Endothelial cell of umbilical vein (primary cell): ENCODE results near the gene SIRPG. TPM values are rescaled to one million over a fixed set of nuclear protein-coding genes. Genes with fewer than 3 reads are reported as not detected.

Experiments
- BruUV-seq: library from RNA; stranded (reverse); fragments of 400-500 nt; replicated peaks from 2 replicates; lab custom pipeline; 2021; lab: Mats Ljungman, UMichigan
- CTCF ChIA-PET: fragments of 300-600, 350-600 bp; sonication (Branson Sonifier 250); formaldehyde crosslinking; loops from one replicate; lab custom pipeline; 2021; ENCODE audit warnings: antibody characterized with exemption, inconsistent platforms; lab: Charles Lee
- POLR2A ChIA-PET: fragments of 300-600, 350-600 bp; sonication (Branson Sonifier 250); formaldehyde crosslinking; loops from one replicate; lab custom pipeline; 2021; ENCODE audit warnings: antibody characterized with exemption, inconsistent platforms; lab: Charles Lee
- DNase-seq: peaks from one replicate; pipeline ENCODE4 v3.0.0-alpha.2; 2011; ENCODE audit warnings: low read depth, low spot score
- FAIRE-seq: peaks from 2 replicates; lab custom pipeline; 2011; peaks lifted over from hg19 to GRCh38; lab: Jason Lieb, UNC
- H2AFZ ChIP-seq: 2 replicates; pipeline ENCODE4 v1.6.0; 2012; ENCODE audit warnings: low read depth, low read length, control low read depth, inconsistent platforms
- H3K27ac ChIP-seq: 2 replicates; pipeline ENCODE4 v1.5.1; 2011; ENCODE audit warnings: low read depth, mild to moderate bottlenecking, control low read depth, low read length, moderate library complexity; ENCODE audit not compliant: insufficient read depth
- H3K27me3 ChIP-seq, 2 experiments: 2 replicates each; pipeline versions ENCODE4 v1.6.0 to v1.6.1; 2011; ENCODE audit warnings: low read length in 2 of 2, mixed read lengths in 1 of 2; ENCODE audit not compliant: control insufficient read depth in 2 of 2, insufficient read depth in 2 of 2
- H3K36me3 ChIP-seq, 2 experiments: 2 replicates in 1 of 2; 3 replicates in 1 of 2; pipeline ENCODE4 v1.5.1; 2011; ENCODE audit warnings: low read length in 2 of 2, mild to moderate bottlenecking in 1 of 2, moderate library complexity in 1 of 2; ENCODE audit not compliant: control insufficient read depth in 2 of 2, insufficient read depth in 2 of 2; ENCODE audit errors: extremely low read depth in 1 of 2
- H3K4me1 ChIP-seq: 3 replicates; pipeline ENCODE4 v1.5.1; 2011; ENCODE audit warnings: mild to moderate bottlenecking, low read length; ENCODE audit not compliant: control insufficient read depth, insufficient read depth; ENCODE audit errors: extremely low read depth
- H3K4me2 ChIP-seq: 2 replicates; pipeline ENCODE4 v1.6.1; 2011; ENCODE audit warnings: low read length, control low read depth, mixed read lengths; ENCODE audit not compliant: insufficient read depth
- H3K4me3 ChIP-seq, 3 experiments: fragments of 200-600 bp in 1 of 3; sonication (generic), shearing (Covaris generic) in 1 of 3; replicated peaks in 1 of 3; 2 replicates each; pipeline ENCODE4 v1.5.1; 2011 to 2016; ENCODE audit warnings: control low read depth in 3 of 3, low read length in 3 of 3, mild to moderate bottlenecking in 2 of 3, inconsistent platforms in 1 of 3, low read depth in 1 of 3, moderate library complexity in 1 of 3; ENCODE audit not compliant: insufficient read depth in 1 of 3
- H3K79me2 ChIP-seq: 2 replicates; pipeline ENCODE4 v1.6.0; 2012; ENCODE audit warnings: low read length, inconsistent platforms; ENCODE audit not compliant: control insufficient read depth, insufficient read depth
- H3K9ac ChIP-seq: replicated peaks from 2 replicates; pipeline ENCODE3; 2011; ENCODE audit warnings: low read length, control low read depth; ENCODE audit not compliant: insufficient read depth; ENCODE audit errors: extremely low read depth
- H3K9me1 ChIP-seq: replicated peaks from 3 replicates; pipeline ENCODE4 v1.6.0; 2011; ENCODE audit warnings: mild to moderate bottlenecking, low read length; ENCODE audit not compliant: control insufficient read depth, insufficient read depth; ENCODE audit errors: extremely low read depth
- H3K9me3 ChIP-seq: replicated peaks from 2 replicates; pipeline ENCODE4 v1.5.1; 2012; ENCODE audit warnings: low read length, inconsistent platforms; ENCODE audit not compliant: control insufficient read depth, insufficient read depth
- H4K20me1 ChIP-seq: replicated peaks from 2 replicates; pipeline ENCODE3; 2011; ENCODE audit warnings: mild to moderate bottlenecking, low read length; ENCODE audit not compliant: control insufficient read depth, insufficient read depth; ENCODE audit errors: extremely low read depth
- EZH2 ChIP-seq: IDR thresholded peaks from 2 replicates; pipeline ENCODE4 v1.6.1; 2012; ENCODE audit warnings: borderline replicate concordance, low read depth, mild to moderate bottlenecking, moderate library complexity, low read length, inconsistent platforms; ENCODE audit not compliant: severe bottlenecking
- FOS ChIP-seq: IDR thresholded peaks from 2 replicates; pipeline ENCODE4 v1.6.1; 2011; ENCODE audit warnings: mild to moderate bottlenecking, low read length, moderate library complexity, borderline replicate concordance; ENCODE audit not compliant: insufficient read depth
- GATA2 ChIP-seq: IDR thresholded peaks from 2 replicates; pipeline ENCODE4 v1.7.0; 2011; ENCODE audit warnings: low read depth, mild to moderate bottlenecking, moderate library complexity, mixed read lengths, low read length; ENCODE audit not compliant: insufficient read length, insufficient read depth
- JUN ChIP-seq: IDR thresholded peaks from 2 replicates; pipeline ENCODE4 v1.6.1; 2011; ENCODE audit warnings: borderline replicate concordance, low read depth; ENCODE audit not compliant: insufficient read length, insufficient read depth
- MYC ChIP-seq: IDR thresholded peaks from one replicate; pipeline ENCODE4 v1.6.1; 2011; ENCODE audit warnings: mild to moderate bottlenecking, low read depth, low read length
- POLR2A ChIP-seq: IDR thresholded peaks from 2 replicates; pipeline ENCODE4 v1.6.1; 2012; ENCODE audit warnings: low read depth, mild to moderate bottlenecking, control low read depth, low read length
- POLR2AphosphoS5 ChIP-seq: IDR thresholded peaks from 2 replicates; pipeline ENCODE4 v1.6.1; 2012; ENCODE audit warnings: low read depth, mild to moderate bottlenecking, control low read depth, low read length, moderate library complexity; ENCODE audit not compliant: insufficient read depth
- dilution Hi-C: fragments of 300-500 bp; cut with MboI; formaldehyde crosslinking; loops from one replicate; pipeline ENCODE4 v1.15.0; 2019; ENCODE audit warnings: low sequenced_read_pairs; ENCODE audit not compliant: extremely low pct_ligation_motif_present
- intact Hi-C: fragments of 100-400 bp; cut with micrococcal nuclease; formaldehyde crosslinking; loops from one replicate; pipeline ENCODE4 v1.10.0; 2022
- polyA plus RNA-seq, 4 experiments: library from polyadenylated mRNA; depleted of rRNA in 3 of 4; stranded (reverse) in 3 of 4; unstranded in 1 of 4; fragments of >200 nt; gene quantifications; 2 replicates each; pipeline versions ENCODE4 v1.2.1 to v1.2.3, GENCODE V29; 2011 to 2012; ENCODE audit warnings: missing spikeins in 1 of 4
- total RNA-seq: library from RNA; stranded (reverse); gene quantifications from 2 replicates; pipeline ENCODE4 v1.2.3, GENCODE V29; 2021
- TF ChIP-seq, protein P1 (sequence below): IDR thresholded peaks from 2 replicates; pipeline ENCODE4 v1.6.1; 2011; ENCODE audit not compliant: insufficient read depth, insufficient read length
- TF ChIP-seq, protein P2 (sequence below), 2 donors: IDR thresholded peaks; 1 replicate in 1 of 2; 2 replicates in 1 of 2; pipeline ENCODE4 v1.5.1; 2011; ENCODE audit warnings: low read length in 2 of 2, mild to moderate bottlenecking in 2 of 2, moderate library complexity in 2 of 2, control low read depth in 1 of 2, inconsistent platforms in 1 of 2, low read depth in 1 of 2; ENCODE audit not compliant: insufficient read depth in 1 of 2; ENCODE audit errors: extremely low read depth in 1 of 2

The SIRPG gene
- total and polyA plus RNA-seq, 2 donors (not counting 3 experiments of a cell fraction or from before 2014, with no cell fraction given) = not detected

DNA sequence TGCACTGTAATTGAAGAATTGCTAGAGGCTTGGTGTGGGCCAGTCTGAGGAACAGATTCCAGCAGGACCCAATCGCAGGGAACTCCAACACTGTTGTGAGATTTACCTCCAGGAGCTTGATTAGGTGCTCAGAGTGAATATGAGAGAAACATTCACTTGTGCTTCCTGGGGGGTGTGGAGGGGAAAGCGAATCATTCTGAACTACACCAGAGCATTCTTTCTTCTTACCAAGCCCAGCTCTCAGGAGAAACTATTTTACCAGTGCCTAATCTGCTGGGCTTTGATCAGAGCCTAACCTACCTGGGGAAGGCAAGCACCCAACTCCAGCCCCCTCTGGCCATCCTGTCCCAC is 30.4 kb downstream of the SIRPG start:
- Histone ChIP-seq H3K4me3 (no peak overlapping the region), H3K27ac (no peak overlapping the region), H2AFZ (peak overlapping the region; percentile 15), H3K4me1 (peaks cover 36% of the 10 kb centered on the region), H3K4me2 (no peak overlapping the region), H3K9me3 (no peaks in the 10 kb centered on the region), H3K9ac (no peak overlapping the region), H4K20me1 (no peaks in the 10 kb centered on the region), H3K36me3 (no peaks in the 10 kb centered on the region), H3K9me1 (no peaks in the 10 kb centered on the region), H3K27me3 (no peaks in the 10 kb centered on the region), H3K79me2 (no peaks in the 10 kb centered on the region)
- ChIA-PET CTCF (interaction anchor here (0.9 to 1.9 kb wide), 2 partner anchors 123 to 150 kb away, joined by 4 to 6 read pairs; no protein-coding TSS in a partner anchor), POLR2A (no interaction called here)
- intact Hi-C loops = no loop called here
- no TSS peak for BruUV-seq
- peak; percentile 46 for DNase-seq
- FAIRE-seq = no peak
- dilution Hi-C loops = no loop called here
- no peak for TF ChIP-seq POLR2AphosphoS5

DNA sequence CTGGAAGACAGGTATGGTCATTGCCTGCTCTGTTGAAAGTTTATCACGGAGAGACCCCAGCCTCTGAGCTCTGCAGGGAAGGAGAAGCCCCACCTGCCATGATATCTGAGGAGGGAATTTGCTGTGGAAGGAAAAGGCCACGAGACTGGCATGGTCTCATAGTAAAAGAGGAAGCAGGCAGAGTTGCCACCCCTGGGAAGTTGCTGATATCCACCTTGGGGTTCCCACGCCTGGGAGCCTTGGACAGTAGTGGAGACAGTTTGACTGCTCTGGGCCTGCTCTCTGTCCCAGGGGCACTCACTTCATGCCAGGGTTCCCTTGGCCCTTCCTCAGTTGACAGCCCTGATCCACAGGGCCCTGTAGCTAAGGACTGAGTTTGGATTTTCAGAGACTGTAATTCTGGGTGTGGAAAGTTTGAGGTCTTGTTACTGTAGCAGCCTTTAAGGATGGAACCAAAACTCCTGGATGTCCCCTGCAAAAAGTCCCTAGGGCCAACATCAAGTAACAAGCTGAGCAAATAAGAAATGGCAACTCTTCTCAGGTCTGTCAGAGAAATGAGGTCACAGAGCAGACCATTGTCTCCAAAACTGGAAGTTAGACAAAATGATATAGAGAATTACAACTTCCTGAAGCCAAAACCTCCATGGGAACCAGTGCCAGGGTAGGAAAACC is 30.9 kb downstream of the SIRPG start:
- Histone ChIP-seq H3K36me3 (no peaks in the 10 kb centered on the region), H3K4me3 (no peak overlapping the region), H3K9me1 (no peaks in the 10 kb centered on the region), H3K4me2 (no peak overlapping the region), H4K20me1 (no peaks in the 10 kb centered on the region), H3K9ac (no peak overlapping the region), H3K27ac (no peak overlapping the region), H3K4me1 (peaks cover 36% of the 10 kb centered on the region), H3K27me3 (no peaks in the 10 kb centered on the region), H3K9me3 (no peaks in the 10 kb centered on the region), H3K79me2 (no peaks in the 10 kb centered on the region), H2AFZ (no peak overlapping the region)
- BruUV-seq = no TSS peak
- ChIA-PET CTCF (interaction anchor here (0.9 to 1.9 kb wide), 2 partner anchors 123 to 150 kb away, joined by 4 to 6 read pairs; no protein-coding TSS in a partner anchor), POLR2A (no interaction called here)
- dilution Hi-C loops = no loop called here
- FAIRE-seq (peak; percentile 44), DNase-seq (no peak)
- TF ChIP-seq MYC (no peak), POLR2AphosphoS5 (no peak), JUN (no peak), GATA2 (no peak), EZH2 (no peak), POLR2A (no peak), FOS (no peak)
- TF ChIP-seq, protein P1, sequence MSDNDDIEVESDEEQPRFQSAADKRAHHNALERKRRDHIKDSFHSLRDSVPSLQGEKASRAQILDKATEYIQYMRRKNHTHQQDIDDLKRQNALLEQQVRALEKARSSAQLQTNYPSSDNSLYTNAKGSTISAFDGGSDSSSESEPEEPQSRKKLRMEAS = no peak
- TF ChIP-seq, protein P2, sequence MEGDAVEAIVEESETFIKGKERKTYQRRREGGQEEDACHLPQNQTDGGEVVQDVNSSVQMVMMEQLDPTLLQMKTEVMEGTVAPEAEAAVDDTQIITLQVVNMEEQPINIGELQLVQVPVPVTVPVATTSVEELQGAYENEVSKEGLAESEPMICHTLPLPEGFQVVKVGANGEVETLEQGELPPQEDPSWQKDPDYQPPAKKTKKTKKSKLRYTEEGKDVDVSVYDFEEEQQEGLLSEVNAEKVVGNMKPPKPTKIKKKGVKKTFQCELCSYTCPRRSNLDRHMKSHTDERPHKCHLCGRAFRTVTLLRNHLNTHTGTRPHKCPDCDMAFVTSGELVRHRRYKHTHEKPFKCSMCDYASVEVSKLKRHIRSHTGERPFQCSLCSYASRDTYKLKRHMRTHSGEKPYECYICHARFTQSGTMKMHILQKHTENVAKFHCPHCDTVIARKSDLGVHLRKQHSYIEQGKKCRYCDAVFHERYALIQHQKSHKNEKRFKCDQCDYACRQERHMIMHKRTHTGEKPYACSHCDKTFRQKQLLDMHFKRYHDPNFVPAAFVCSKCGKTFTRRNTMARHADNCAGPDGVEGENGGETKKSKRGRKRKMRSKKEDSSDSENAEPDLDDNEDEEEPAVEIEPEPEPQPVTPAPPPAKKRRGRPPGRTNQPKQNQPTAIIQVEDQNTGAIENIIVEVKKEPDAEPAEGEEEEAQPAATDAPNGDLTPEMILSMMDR (IDR thresholded peaks at IDR 0.05; ENCODE audit: extremely low read depth in 1 of 2, insufficient read depth in 1 of 2, low read depth in 1 of 2, low read length in 2 of 2) = no peak
- intact Hi-C loops = no loop called here
